Measurements from ENCODE around the gene RHNO1. TPM values are rescaled to one million over a fixed set of nuclear protein-coding genes. Genes with fewer than 3 reads are reported as not detected.
"Not testable (repeated sequence)": the region's sequence is repeated elsewhere in the genome, so short reads cannot be mapped to it uniquely, and the experiment has no call there.

RHNO1 gene
- total RNA-seq, 1 experiment from 2014 or later, result 99.8 TPM

DNA sequence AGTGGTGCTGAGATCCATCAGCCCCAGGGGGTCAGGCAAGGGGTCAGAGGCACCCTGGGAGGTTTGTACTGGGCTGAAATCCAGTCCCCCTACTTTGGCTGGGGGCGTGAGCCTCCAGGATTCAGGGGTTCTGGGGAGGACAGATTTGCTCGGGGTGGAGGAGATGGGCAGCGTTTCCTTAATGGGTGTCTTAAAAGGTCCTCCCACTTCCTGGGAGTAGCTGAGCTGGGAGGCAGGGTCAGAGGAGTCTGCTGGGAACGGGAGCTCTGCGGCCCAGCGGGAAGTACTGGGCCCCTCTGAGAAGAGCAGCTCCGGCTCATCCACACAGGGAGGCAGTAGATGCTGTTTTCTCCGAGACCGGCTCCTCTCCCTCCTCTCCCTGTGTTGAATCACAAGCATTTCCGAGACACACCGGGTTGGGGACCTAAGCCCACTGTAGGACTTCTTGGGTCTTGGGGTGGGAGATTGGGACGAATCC lies 18.0 kb upstream of the RHNO1 start:
- POLR2A ChIA-PET, result no interaction called here

DNA sequence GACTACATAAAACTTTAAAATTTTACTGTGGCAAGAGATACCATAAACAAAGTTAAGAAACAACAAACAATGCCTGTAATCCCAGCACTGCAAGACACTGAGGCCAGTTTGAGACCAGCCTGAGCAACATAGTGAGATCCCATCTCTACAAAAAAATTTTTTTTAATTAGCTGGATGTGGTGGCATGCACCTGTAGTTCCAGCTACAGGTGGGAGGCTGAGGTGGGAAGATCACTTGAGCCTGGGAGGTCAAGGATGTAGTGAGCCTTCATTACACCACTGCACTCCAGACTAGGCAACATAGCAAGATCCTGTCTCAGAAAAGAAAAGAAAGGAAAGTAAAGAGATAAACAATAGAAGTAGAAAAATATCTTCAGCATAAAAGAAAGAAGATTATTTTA lies 16.9 kb upstream of the RHNO1 start:
- no peak overlapping the region for H3K4me3 ChIP-seq (ENCODE audit: low read depth, low read length)
- peaks cover 6% of the 10 kb centered on the region for H3K36me3 ChIP-seq (ENCODE audit: control insufficient read depth, insufficient read depth, low read length)
- ChIA-PET CTCF (interaction anchor here (2.5 kb wide), 1 partner anchor 15 kb away, joined by 6 read pairs; no protein-coding TSS in a partner anchor), POLR2A (no interaction called here)
- intact Hi-C loops (cut with micrococcal nuclease; ENCODE audit: unreplicated experiment), result no loop called here
- no peaks in the 10 kb centered on the region for H3K9me3 ChIP-seq
- peaks cover 10% of the 10 kb centered on the region for H3K4me1 ChIP-seq
- H3K4me1 Mint-ChIP-seq (ENCODE audit: low read depth, unreplicated experiment), result peaks cover 22% of the 10 kb centered on the region
- no peaks in the 10 kb centered on the region for H3K27me3 Mint-ChIP-seq (ENCODE audit: insufficient read depth, unreplicated experiment)
- no peak overlapping the region for H3K27ac Mint-ChIP-seq (ENCODE audit: unreplicated experiment)
- H3K9me3 Mint-ChIP-seq (ENCODE audit: unreplicated experiment), result no peaks in the 10 kb centered on the region
- DNase-seq, result no peak
- H3K36me3 Mint-ChIP-seq (ENCODE audit: insufficient read depth, unreplicated experiment), result peaks cover 93% of the 10 kb centered on the region
- H3K4me3 Mint-ChIP-seq (ENCODE audit: unreplicated experiment), result no peak overlapping the region
- H3K27me3 ChIP-seq (replicated peaks; ENCODE audit: control insufficient read depth, insufficient read depth, low read length), result no peaks in the 10 kb centered on the region
- no TSS peak for BruUV-seq (replicated peaks)
- TF ChIP-seq, protein P1, sequence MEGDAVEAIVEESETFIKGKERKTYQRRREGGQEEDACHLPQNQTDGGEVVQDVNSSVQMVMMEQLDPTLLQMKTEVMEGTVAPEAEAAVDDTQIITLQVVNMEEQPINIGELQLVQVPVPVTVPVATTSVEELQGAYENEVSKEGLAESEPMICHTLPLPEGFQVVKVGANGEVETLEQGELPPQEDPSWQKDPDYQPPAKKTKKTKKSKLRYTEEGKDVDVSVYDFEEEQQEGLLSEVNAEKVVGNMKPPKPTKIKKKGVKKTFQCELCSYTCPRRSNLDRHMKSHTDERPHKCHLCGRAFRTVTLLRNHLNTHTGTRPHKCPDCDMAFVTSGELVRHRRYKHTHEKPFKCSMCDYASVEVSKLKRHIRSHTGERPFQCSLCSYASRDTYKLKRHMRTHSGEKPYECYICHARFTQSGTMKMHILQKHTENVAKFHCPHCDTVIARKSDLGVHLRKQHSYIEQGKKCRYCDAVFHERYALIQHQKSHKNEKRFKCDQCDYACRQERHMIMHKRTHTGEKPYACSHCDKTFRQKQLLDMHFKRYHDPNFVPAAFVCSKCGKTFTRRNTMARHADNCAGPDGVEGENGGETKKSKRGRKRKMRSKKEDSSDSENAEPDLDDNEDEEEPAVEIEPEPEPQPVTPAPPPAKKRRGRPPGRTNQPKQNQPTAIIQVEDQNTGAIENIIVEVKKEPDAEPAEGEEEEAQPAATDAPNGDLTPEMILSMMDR (IDR thresholded peaks at IDR 0.05; ENCODE audit: insufficient read depth in 1 of 2, low read depth in 1 of 2, low read length in 1 of 2, severe bottlenecking in 1 of 2, unreplicated experiment in 1 of 2), result no peak

More for the DNA sequence above, 18.0 kb upstream of the RHNO1 start:
- TF ChIP-seq, protein P1 (IDR thresholded peaks at IDR 0.05; ENCODE audit: insufficient read depth in 1 of 2, low read depth in 1 of 2, low read length in 1 of 2, severe bottlenecking in 1 of 2, unreplicated experiment in 1 of 2), result no peak
- H3K27me3 Mint-ChIP-seq (ENCODE audit: insufficient read depth, unreplicated experiment), result no peaks in the 10 kb centered on the region
- H3K4me1 Mint-ChIP-seq (ENCODE audit: low read depth, unreplicated experiment), result peaks cover 22% of the 10 kb centered on the region
- CTCF ChIA-PET, result interaction anchor here (2.5 kb wide), 1 partner anchor 13 kb away, joined by 6 read pairs; no protein-coding TSS in a partner anchor
- no peak overlapping the region for H3K4me3 Mint-ChIP-seq (ENCODE audit: unreplicated experiment)
- Histone ChIP-seq H3K4me3 (ENCODE audit: low read depth, low read length) (no peak overlapping the region), H3K36me3 (ENCODE audit: control insufficient read depth, insufficient read depth, low read length) (peaks cover under 1% of the 10 kb centered on the region; the same call in 1 of the 2 replicates), H3K9me3 (no peaks in the 10 kb centered on the region), H3K4me1 (peaks cover 10% of the 10 kb centered on the region), H3K27me3 (replicated peaks; ENCODE audit: control insufficient read depth, insufficient read depth, low read length) (no peaks in the 10 kb centered on the region)
- intact Hi-C loops (cut with micrococcal nuclease; ENCODE audit: unreplicated experiment), result no loop called here
- H3K9me3 Mint-ChIP-seq (ENCODE audit: unreplicated experiment), result no peaks in the 10 kb centered on the region
- peak overlapping the region; percentile 58 for H3K27ac Mint-ChIP-seq (ENCODE audit: unreplicated experiment)
- no TSS peak for BruUV-seq (replicated peaks)
- H3K36me3 Mint-ChIP-seq (ENCODE audit: insufficient read depth, unreplicated experiment), result peaks cover 86% of the 10 kb centered on the region
- DNase-seq, result no peak

DNA sequence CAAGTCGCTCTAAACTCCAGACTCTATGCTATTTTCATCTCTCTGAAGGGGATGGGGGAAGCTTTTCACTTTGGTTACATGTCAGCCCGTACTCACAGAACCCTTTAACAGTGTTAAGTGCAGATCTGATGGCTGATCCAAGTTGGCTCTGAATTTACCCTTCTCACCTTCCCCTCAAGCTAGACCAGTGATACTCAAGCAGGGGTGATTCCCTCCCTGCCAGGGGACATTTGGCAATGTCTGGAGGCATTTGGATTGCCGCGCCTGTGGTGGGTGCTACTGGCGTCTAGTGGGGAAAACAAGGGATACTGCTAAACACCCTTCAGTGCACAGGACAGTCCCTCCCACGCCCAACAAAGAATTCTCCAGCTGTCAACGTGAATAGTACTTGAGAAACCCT lies 14.1 kb upstream of the RHNO1 start:
- TF ChIP-seq, protein P1 (IDR thresholded peaks at IDR 0.05; ENCODE audit: insufficient read depth in 1 of 2, low read depth in 1 of 2, low read length in 1 of 2, severe bottlenecking in 1 of 2, unreplicated experiment in 1 of 2), result no peak
- no TSS peak for BruUV-seq (replicated peaks)
- no peaks in the 10 kb centered on the region for H3K9me3 Mint-ChIP-seq (ENCODE audit: unreplicated experiment)
- Histone ChIP-seq H3K4me1 (no peaks in the 10 kb centered on the region), H3K4me3 (ENCODE audit: low read depth, low read length) (no peak overlapping the region), H3K36me3 (ENCODE audit: control insufficient read depth, insufficient read depth, low read length) (peaks cover 12% of the 10 kb centered on the region), H3K27me3 (replicated peaks; ENCODE audit: control insufficient read depth, insufficient read depth, low read length) (no peaks in the 10 kb centered on the region), H3K9me3 (no peaks in the 10 kb centered on the region)
- no peak overlapping the region for H3K27ac Mint-ChIP-seq (ENCODE audit: unreplicated experiment)
- CTCF ChIA-PET, result interaction anchor here (0.9 kb wide), 1 partner anchor 14 kb away, joined by 4 read pairs; the partner anchor contains the start of genes FOXM1 and RHNO1
- POLR2A ChIA-PET, result interaction anchor here (1.0 kb wide), 1 partner anchor 14 kb away, joined by 5 read pairs; the partner anchor contains the start of genes FOXM1 and RHNO1
- H3K27me3 Mint-ChIP-seq (ENCODE audit: insufficient read depth, unreplicated experiment), result no peaks in the 10 kb centered on the region
- H3K4me1 Mint-ChIP-seq (ENCODE audit: low read depth, unreplicated experiment), result peaks cover 4% of the 10 kb centered on the region
- no peak overlapping the region for H3K4me3 Mint-ChIP-seq (ENCODE audit: unreplicated experiment)
- intact Hi-C loops (cut with micrococcal nuclease; ENCODE audit: unreplicated experiment), result no loop called here
- H3K36me3 Mint-ChIP-seq (ENCODE audit: insufficient read depth, unreplicated experiment), result peaks cover 96% of the 10 kb centered on the region
- DNase-seq, result no peak

DNA sequence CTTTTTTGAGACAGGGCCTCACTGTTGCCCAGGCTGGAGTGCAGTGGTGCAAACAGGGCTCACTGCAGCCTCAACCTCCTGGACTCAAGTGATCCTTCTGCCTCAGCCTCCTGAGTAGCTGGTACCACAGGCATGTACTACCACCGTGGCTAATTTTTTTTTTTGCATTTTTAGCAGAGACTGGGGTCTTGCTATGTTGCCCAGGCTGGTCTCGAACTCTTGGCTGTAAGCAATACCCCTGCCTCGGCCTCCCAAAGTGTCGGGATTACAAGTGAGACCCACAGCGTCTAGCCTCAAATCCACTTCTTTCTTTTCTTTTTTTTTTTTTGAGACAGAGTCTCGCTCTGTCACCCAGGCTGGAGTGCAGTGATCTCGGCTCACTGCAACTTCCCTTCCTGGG lies 13.6 kb upstream of the RHNO1 start:
- H3K4me3 Mint-ChIP-seq (ENCODE audit: unreplicated experiment); H3K27me3 ChIP-seq (replicated peaks; ENCODE audit: control insufficient read depth, insufficient read depth, low read length); DNase-seq; CTCF ChIA-PET; BruUV-seq (replicated peaks); H3K4me3 ChIP-seq (ENCODE audit: low read depth, low read length); H3K4me1 ChIP-seq; POLR2A ChIA-PET; H3K4me1 Mint-ChIP-seq (ENCODE audit: low read depth, unreplicated experiment); H3K27ac Mint-ChIP-seq (ENCODE audit: unreplicated experiment); H3K9me3 ChIP-seq; H3K9me3 Mint-ChIP-seq (ENCODE audit: unreplicated experiment); intact Hi-C loops (cut with micrococcal nuclease; ENCODE audit: unreplicated experiment); H3K27me3 Mint-ChIP-seq (ENCODE audit: insufficient read depth, unreplicated experiment): not testable (repeated sequence)
- peaks cover 96% of the 10 kb centered on the region for H3K36me3 Mint-ChIP-seq (ENCODE audit: insufficient read depth, unreplicated experiment)
- H3K36me3 ChIP-seq (ENCODE audit: control insufficient read depth, insufficient read depth, low read length), result peaks cover 16% of the 10 kb centered on the region

Measured in Caco-2 (cell line).